Suprapubic skin (tissue), 4 donors: Measurements from ENCODE around the gene SEPTIN14.

Experiments used
- CTCF ChIP-seq, 2 donors: fragments of 200-600 bp in 1 of 2; fragments of 450-650 bp in 1 of 2; sonication (generic) in 1 of 2; IDR thresholded peaks; one replicate each; pipeline ENCODE4 v1.5.1; 2016 to 2019; ENCODE audit warnings: antibody characterized with exemption in 2 of 2, mild to moderate bottlenecking in 1 of 2, moderate library complexity in 1 of 2
- EP300 ChIP-seq: sonication (generic); formaldehyde crosslinking; IDR thresholded peaks from one replicate; pipeline ENCODE4 v1.6.1; 2017; ENCODE audit warnings: antibody characterized with exemption
- POLR2A ChIP-seq, 2 donors: fragments of 450-650 bp; IDR thresholded peaks; one replicate each; pipeline ENCODE4 v1.6.1; 2017; ENCODE audit warnings: antibody characterized with exemption in 2 of 2, mild to moderate bottlenecking in 2 of 2, moderate library complexity in 2 of 2
- POLR2AphosphoS5 ChIP-seq, 3 donors: sonication (generic); formaldehyde crosslinking; IDR thresholded peaks; one replicate each; pipeline ENCODE4 v1.6.1; 2017; ENCODE audit warnings: antibody characterized with exemption in 3 of 3

DNA sequence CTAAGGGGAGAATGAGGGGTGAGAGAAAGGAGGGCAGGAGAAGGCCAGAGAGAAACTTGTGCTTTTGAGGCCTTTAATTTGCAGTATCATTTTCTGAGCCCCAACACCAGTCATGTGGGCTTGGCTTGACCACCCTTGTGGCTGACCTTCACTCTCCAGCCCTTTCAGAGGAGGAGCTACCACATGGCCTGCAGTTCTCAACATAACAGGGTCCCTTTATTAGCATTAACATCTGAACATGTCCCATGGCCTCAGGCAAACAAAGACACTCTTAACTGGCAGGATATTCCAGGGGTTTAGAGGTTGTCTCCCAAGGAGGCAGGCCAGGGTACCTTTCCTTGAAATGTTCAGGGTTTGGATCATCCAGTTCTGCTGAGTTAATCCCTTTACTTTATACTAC is 31.4 kb upstream of the SEPTIN14 start:
- TF ChIP-seq CTCF (IDR thresholded peaks at IDR 0.05): no peak
- no peak for TF ChIP-seq POLR2A (IDR thresholded peaks at IDR 0.05)
- TF ChIP-seq EP300: no peak
- TF ChIP-seq POLR2AphosphoS5 (IDR thresholded peaks at IDR 0.05): no peak
